ENCODE results near the gene CHTOP.

DNA sequence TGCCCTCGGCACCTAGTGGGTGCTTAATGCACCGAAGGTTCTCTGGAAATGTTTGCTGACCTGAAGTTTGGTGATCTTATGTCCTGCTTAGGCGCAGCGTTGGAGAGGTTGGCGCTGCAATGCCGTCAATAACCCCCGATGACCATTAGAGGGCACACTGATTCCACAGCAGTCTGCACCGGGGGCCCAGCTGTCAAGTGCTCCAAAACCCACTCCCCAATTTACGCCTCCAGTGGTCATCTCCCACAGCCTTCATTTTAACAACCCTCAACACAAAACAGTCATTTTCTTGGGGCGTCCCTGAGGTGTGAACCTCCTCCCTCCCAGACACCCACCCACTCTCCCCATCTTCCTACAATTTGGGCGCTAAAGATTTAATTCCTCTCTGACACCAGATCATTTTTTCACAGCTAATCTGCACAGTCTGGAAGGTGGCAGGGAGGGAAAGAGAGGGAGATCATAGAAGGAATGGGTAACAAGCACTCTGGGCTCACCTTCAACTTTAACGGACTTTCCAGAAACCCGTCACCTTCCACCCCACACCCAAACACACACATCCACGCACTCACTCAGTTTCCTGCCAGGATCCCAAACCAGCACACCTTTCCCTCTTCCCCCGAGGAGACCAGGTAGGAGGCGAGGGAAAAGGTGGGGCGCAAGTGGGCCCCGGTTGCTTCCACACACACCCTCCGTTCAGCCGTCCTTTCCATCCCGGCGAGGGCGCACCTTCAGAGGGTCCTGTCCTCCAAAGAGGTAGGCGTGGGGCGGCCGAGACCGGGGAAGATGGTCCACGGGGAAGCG, 44.1 kb downstream of the CHTOP start:
- TF ChIP-seq, protein P1, sequence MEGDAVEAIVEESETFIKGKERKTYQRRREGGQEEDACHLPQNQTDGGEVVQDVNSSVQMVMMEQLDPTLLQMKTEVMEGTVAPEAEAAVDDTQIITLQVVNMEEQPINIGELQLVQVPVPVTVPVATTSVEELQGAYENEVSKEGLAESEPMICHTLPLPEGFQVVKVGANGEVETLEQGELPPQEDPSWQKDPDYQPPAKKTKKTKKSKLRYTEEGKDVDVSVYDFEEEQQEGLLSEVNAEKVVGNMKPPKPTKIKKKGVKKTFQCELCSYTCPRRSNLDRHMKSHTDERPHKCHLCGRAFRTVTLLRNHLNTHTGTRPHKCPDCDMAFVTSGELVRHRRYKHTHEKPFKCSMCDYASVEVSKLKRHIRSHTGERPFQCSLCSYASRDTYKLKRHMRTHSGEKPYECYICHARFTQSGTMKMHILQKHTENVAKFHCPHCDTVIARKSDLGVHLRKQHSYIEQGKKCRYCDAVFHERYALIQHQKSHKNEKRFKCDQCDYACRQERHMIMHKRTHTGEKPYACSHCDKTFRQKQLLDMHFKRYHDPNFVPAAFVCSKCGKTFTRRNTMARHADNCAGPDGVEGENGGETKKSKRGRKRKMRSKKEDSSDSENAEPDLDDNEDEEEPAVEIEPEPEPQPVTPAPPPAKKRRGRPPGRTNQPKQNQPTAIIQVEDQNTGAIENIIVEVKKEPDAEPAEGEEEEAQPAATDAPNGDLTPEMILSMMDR (conservative IDR thresholded peaks at IDR 0.05; ENCODE audit: low read depth, low read length), result peak; percentile 87
- no peak for TF ChIP-seq FOS (IDR thresholded peaks at IDR 0.05; ENCODE audit: low read depth, low read length)
- TF ChIP-seq POLR2A (IDR thresholded peaks at IDR 0.05; ENCODE audit: low read depth, low read length), result no peak
- no peak for TF ChIP-seq MXI1 (IDR thresholded peaks at IDR 0.05; ENCODE audit: borderline replicate concordance, low read depth, low read length)
- no peak for TF ChIP-seq BHLHE40 (IDR thresholded peaks at IDR 0.05; ENCODE audit: low read depth, low read length)
- TF ChIP-seq MAFK (IDR thresholded peaks at IDR 0.05; ENCODE audit: low read depth, low read length), result no peak
- TF ChIP-seq SMC3 (IDR thresholded peaks at IDR 0.05; ENCODE audit: low read depth, low read length), result peak; percentile 62
- peak; percentile 85 for TF ChIP-seq RAD21 (IDR thresholded peaks at IDR 0.05; ENCODE audit: low read length)
- no peak for TF ChIP-seq MAZ (IDR thresholded peaks at IDR 0.05; ENCODE audit: borderline replicate concordance, low read depth, low read length)
- no peak for TF ChIP-seq NFE2L2 (IDR thresholded peaks at IDR 0.05; ENCODE audit: low read depth, low read length)
